Measurements from ENCODE around the gene GALNT10. TPM values are rescaled to one million over a fixed set of nuclear protein-coding genes. Genes with fewer than 3 reads are reported as not detected.

The GALNT10 gene
- total and polyA plus RNA-seq, 2 of the 8 experiments (the other 6 are each of a cell fraction or from before 2014, with no cell fraction given): 4.6 to 15.5 TPM

GRCh38 chr5:154243736-154244135, 53.2 kb downstream of the GALNT10 start:
- H4K8ac ChIP-seq (ENCODE audit: extremely low read depth, insufficient read depth, low read length): no peak overlapping the region
- H2BK12ac ChIP-seq (ENCODE audit: low read depth, low read length): no peak overlapping the region
- H3K79me1 ChIP-seq (ENCODE audit: low read depth, low read length): no peaks in the 10 kb centered on the region
- TF ChIP-seq TBP (IDR thresholded peaks at IDR 0.05; ENCODE audit: low read depth, low read length) (no peak), CBX5 (IDR thresholded peaks at IDR 0.05; ENCODE audit: low read depth, low read length) (no peak), HDAC6 (IDR thresholded peaks at IDR 0.05; ENCODE audit: low read depth, low read length) (no peak), BCL11A (IDR thresholded peaks at IDR 0.05; ENCODE audit: low read depth in 2 of 2, low read length in 2 of 2) (no peak), KDM1A (IDR thresholded peaks at IDR 0.05; ENCODE audit: borderline replicate concordance, low read length) (no peak), ATF3 (IDR thresholded peaks at IDR 0.05; ENCODE audit: insufficient read depth, low read depth, low read length) (no peak), ATF2 (IDR thresholded peaks at IDR 0.05; ENCODE audit: low read length) (no peak), GTF2F1 (IDR thresholded peaks at IDR 0.05; ENCODE audit: borderline replicate concordance, low read depth, low read length) (no peak), PHF8 (conservative IDR thresholded peaks at IDR 0.05; ENCODE audit: low read depth, low read length) (no peak), SP2 (IDR thresholded peaks at IDR 0.05; ENCODE audit: low read length) (no peak), JUND (IDR thresholded peaks at IDR 0.05; ENCODE audit: low read length) (no peak), SP1 (IDR thresholded peaks at IDR 0.05; ENCODE audit: low read depth, low read length) (no peak), SAP30 (IDR thresholded peaks at IDR 0.05; ENCODE audit: insufficient read depth, insufficient replicate concordance, low read length) (no peak)

More at GRCh38 chr5:154243736-154244135, 53.2 kb downstream of the GALNT10 start:
- H3K27ac ChIP-seq (ENCODE audit: low read depth, low read length): no peak overlapping the region
- H3K36me3 ChIP-seq (ENCODE audit: control insufficient read depth in 2 of 4, insufficient read depth in 4 of 4, low read length in 3 of 4): no peaks in the 10 kb centered on the region
- 93% methylated on average over 2 of the region's 2 CpGs; no CpG with 5 or more reads in 1 of the 2 experiments for WGBS, 2 experiments (ENCODE audit: extremely low coverage in 1 of 2, insufficient coverage in 1 of 2, insufficient read length in 1 of 2, insufficient replicate concordance in 2 of 2, low coverage in 1 of 2, low lambda C conversion rate in 2 of 2, missing lambda C conversion rate in 1 of 2)
- H2BK5ac ChIP-seq (ENCODE audit: low read depth, low read length): no peak overlapping the region
- no peak overlapping the region for H3K18ac ChIP-seq (ENCODE audit: extremely low read depth, low read length)
- no peak overlapping the region for H3K4ac ChIP-seq (replicated peaks; ENCODE audit: insufficient read length, low read depth, low read length)
- H3K9ac ChIP-seq (replicated peaks in 1 of 4; ENCODE audit: extremely low read depth in 1 of 4, low read depth in 3 of 4, low read length in 3 of 4): no peak overlapping the region
- H4K5ac ChIP-seq (ENCODE audit: insufficient read length, low read depth, low read length): no peak overlapping the region
- DNase-seq (ENCODE audit: low read depth in 1 of 2, low spot score in 2 of 2) (no peak), FAIRE-seq (no peak)
- CTCF ChIA-PET (ENCODE audit: partially characterized antibody): interaction anchor here (0.8 to 1.5 kb wide), 2 partner anchors 59 to 178 kb away, joined by 3 read pairs; no protein-coding TSS in a partner anchor
- H3K4me1 ChIP-seq (replicated peaks in 1 of 4; ENCODE audit: control insufficient read depth in 3 of 4, insufficient read depth in 4 of 4, low read length in 3 of 4): peaks cover 0 to 3% (median 3%) of the 10 kb centered on the region in 4 experiments; a peak in 4 of 7 replicates
- H3K79me2 ChIP-seq (ENCODE audit: control insufficient read depth in 1 of 2, insufficient read depth in 2 of 2, low read length in 2 of 2): no peaks in the 10 kb centered on the region
- no peak overlapping the region for H3K56ac ChIP-seq (replicated peaks; ENCODE audit: insufficient read length, low read depth, low read length)
- H4K91ac ChIP-seq (replicated peaks; ENCODE audit: insufficient read length, low read length): no peak overlapping the region
- H3K4me2 ChIP-seq (ENCODE audit: insufficient read depth in 1 of 2, low read depth in 2 of 2, low read length in 2 of 2): no peak overlapping the region
- no peak overlapping the region for H2BK120ac ChIP-seq (replicated peaks; ENCODE audit: low read depth, low read length)
- H4K20me1 ChIP-seq (replicated peaks in 1 of 2; ENCODE audit: control insufficient read depth in 1 of 2, insufficient read depth in 2 of 2, low read length in 2 of 2): peaks cover 0 to 3% of the 10 kb centered on the region in 2 experiments
- H3K23ac ChIP-seq (ENCODE audit: insufficient read length): no peak overlapping the region
- H3K27me3 ChIP-seq (replicated peaks in 1 of 4; ENCODE audit: control insufficient read depth in 3 of 4, extremely low read depth in 1 of 4, insufficient read depth in 3 of 4, low read length in 3 of 4): no peaks in the 10 kb centered on the region
- no peak overlapping the region for H2AFZ ChIP-seq (ENCODE audit: low read length)
- no peak overlapping the region for H2BK15ac ChIP-seq (ENCODE audit: low read length)
- no peaks in the 10 kb centered on the region for H3K9me3 ChIP-seq (ENCODE audit: insufficient read depth in 2 of 2, low read depth in 1 of 2, low read length in 1 of 2)
- H2BK20ac ChIP-seq (ENCODE audit: low read length): no peak overlapping the region
- H3K14ac ChIP-seq (ENCODE audit: insufficient read length): no peak overlapping the region
- no peaks in the 10 kb centered on the region for H3K23me2 ChIP-seq (ENCODE audit: low read depth, low read length)
- H2AK5ac ChIP-seq (ENCODE audit: low read depth, low read length): no peak overlapping the region
- POLR2A ChIA-PET (ENCODE audit: partially characterized antibody): no interaction called here
- H3K4me3 ChIP-seq (ENCODE audit: extremely low read depth in 1 of 4, insufficient read depth in 2 of 4, low read depth in 3 of 4, low read length in 4 of 4): no peak overlapping the region
